ENCODE measurements around the gene LKAAEAR1. TPM values are rescaled to one million over a fixed set of nuclear protein-coding genes. Genes with fewer than 3 reads are reported as not detected.

LKAAEAR1 gene
- total and polyA plus RNA-seq, 2 of the 13 experiments (the other 11 are each of a cell fraction or from before 2014, with no cell fraction given), result not detected

- TF ChIP-seq REXO4 (CRISPR knock-in tag; IDR thresholded peaks at IDR 0.05; ENCODE audit: borderline replicate concordance) (no peak), ZSCAN5A (CRISPR knock-in tag; IDR thresholded peaks at IDR 0.05; ENCODE audit: borderline replicate concordance) (no peak), MZF1 (CRISPR knock-in tag; IDR thresholded peaks at IDR 0.05; ENCODE audit: borderline replicate concordance) (no peak), CBFB (CRISPR knock-in tag; IDR thresholded peaks at IDR 0.05) (no peak), ZNF263 (CRISPR knock-in tag; IDR thresholded peaks at IDR 0.05) (0 out of 2 replicates have a peak, but pooled peaks have one; percentile 45), THAP8 (CRISPR knock-in tag; IDR thresholded peaks at IDR 0.05; ENCODE audit: borderline replicate concordance) (no peak), TRIM24 (CRISPR knock-in tag; IDR thresholded peaks at IDR 0.05) (no peak), SALL1 (CRISPR knock-in tag; IDR thresholded peaks at IDR 0.05) (no peak), POLR2A (IDR thresholded peaks at IDR 0.05; ENCODE audit: insufficient read depth in 1 of 2, low read depth in 2 of 2, low read length in 2 of 2) (no peak; a peak in 1 of 4 replicates), CENPT (CRISPR knock-in tag; IDR thresholded peaks at IDR 0.05; ENCODE audit: low read depth) (no peak), ZNF550 (CRISPR knock-in tag; IDR thresholded peaks at IDR 0.05; ENCODE audit: borderline replicate concordance) (no peak), U2AF1 (optimal IDR thresholded peaks at IDR 0.05; ENCODE audit: low read depth, low read length) (peak; percentile 7), ZNF414 (CRISPR knock-in tag; IDR thresholded peaks at IDR 0.05) (no peak), ZNF570 (CRISPR knock-in tag; IDR thresholded peaks at IDR 0.05; ENCODE audit: borderline replicate concordance) (no peak), NFKBIZ (CRISPR knock-in tag; IDR thresholded peaks at IDR 0.05) (no peak), ZNF766 (CRISPR knock-in tag; IDR thresholded peaks at IDR 0.05; ENCODE audit: borderline replicate concordance) (no peak), ZEB1 (IDR thresholded peaks at IDR 0.05; ENCODE audit: insufficient replicate concordance, low read depth) (no peak), ZNF878 (CRISPR knock-in tag; IDR thresholded peaks at IDR 0.05) (no peak), IRF9 (CRISPR knock-in tag; IDR thresholded peaks at IDR 0.05; ENCODE audit: borderline replicate concordance) (no peak), KDM2A (CRISPR knock-in tag; IDR thresholded peaks at IDR 0.05; ENCODE audit: borderline replicate concordance, low read depth) (no peak), TOE1 (CRISPR knock-in tag; IDR thresholded peaks at IDR 0.05) (no peak), ZBTB44 (CRISPR knock-in tag; IDR thresholded peaks at IDR 0.05) (no peak), DMAP1 (CRISPR knock-in tag; IDR thresholded peaks at IDR 0.05) (no peak), MBD4 (IDR thresholded peaks at IDR 0.05; ENCODE audit: borderline replicate concordance, low read length) (no peak), ZNF3 (CRISPR knock-in tag; IDR thresholded peaks at IDR 0.05) (no peak), ZNF232 (CRISPR knock-in tag; IDR thresholded peaks at IDR 0.05; ENCODE audit: borderline replicate concordance) (no peak), ZNF180 (CRISPR knock-in tag; IDR thresholded peaks at IDR 0.05; ENCODE audit: borderline replicate concordance, low read depth) (0 out of 2 replicates have a peak, but pooled peaks have one; percentile 17)
These were observed 20.0 kb downstream of the LKAAEAR1 start (continued) for GRCh38 chr20:64064145-64064698.

Data from HepG2 (cell line).